C4-2B (cell line): ENCODE measurements around the gene SH3RF3.

Experiments used
- CTCF ChIP-seq: fragments of 450-650 bp; conservative IDR thresholded peaks from 2 replicates; pipeline ENCODE4 v1.5.1; 2017; ENCODE audit warnings: mild to moderate bottlenecking
- ZFX ChIP-seq: fragments of 450-650 bp; IDR thresholded peaks from 2 replicates; pipeline ENCODE4 v1.6.1; 2017

GRCh38 chr2:109418716-109419115 lies 289.7 kb downstream of the SH3RF3 start:
- TF ChIP-seq CTCF (no peak), ZFX (no peak)
